Urinary bladder (tissue), 4 donors: ENCODE measurements around the gene SP5. TPM values are rescaled to one million over a fixed set of nuclear protein-coding genes. Genes with fewer than 3 reads are reported as not detected.

Experiments used
- DNase-seq: peaks from one replicate; pipeline ENCODE4 v3.0.0-alpha.2; 2015; ENCODE audit errors: extremely low spot score
- H3K27ac ChIP-seq: one replicate; pipeline ENCODE4 v1.5.1; 2013; ENCODE audit warnings: low read depth, mild to moderate bottlenecking, moderate library complexity
- H3K36me3 ChIP-seq: one replicate; pipeline ENCODE4 v1.6.1; 2013; ENCODE audit warnings: mild to moderate bottlenecking, moderate library complexity; ENCODE audit not compliant: insufficient read depth
- H3K4me1 ChIP-seq: one replicate; pipeline ENCODE4 v1.6.1; 2013; ENCODE audit warnings: mild to moderate bottlenecking, moderate library complexity; ENCODE audit not compliant: insufficient read depth
- H3K4me3 ChIP-seq: one replicate; pipeline ENCODE4 v1.5.1; 2013; ENCODE audit warnings: low read depth, low read length
- WGBS: extraction: QIAGEN DNeasy Blood & Tissue Kit; methylation state at CpG from one replicate; pipeline ENCODE4 v1.1.7; 2013; 5-methylcytosine and 5-hydroxymethylcytosine counted together
- polyA plus RNA-seq: library from polyadenylated mRNA; stranded (reverse); fragments of 200-250 nt; gene quantifications from one replicate; pipeline ENCODE4 v1.2.3, GENCODE V29; 2013
- small RNA-seq: library from RNA; depleted of rRNA; stranded (forward); fragments of <200 nt; gene quantifications from one replicate; pipeline ENCODE3, GENCODE V24; 2014
- total RNA-seq: library from RNA; depleted of rRNA; stranded (reverse); fragments of >200 nt; gene quantifications from one replicate; pipeline ENCODE4 v1.2.3, GENCODE V29; 2014
- donor health status: healthy with polysubstance abuse.
- donor health status: healthy.

The SP5 gene
- total and polyA plus RNA-seq, 2 donors: 0.42 to 2.8 TPM

GRCh38 chr2:170764880-170765261 lies 49.7 kb downstream of the SP5 start:
- H3K4me3 ChIP-seq: no peak overlapping the region
- H3K27ac ChIP-seq: no peak overlapping the region
- no peak for DNase-seq
- H3K4me1 ChIP-seq: no peaks in the 10 kb centered on the region
- H3K36me3 ChIP-seq: no peaks in the 10 kb centered on the region
- WGBS: 28% methylated on average over 2 of the region's 2 CpGs

DNA sequence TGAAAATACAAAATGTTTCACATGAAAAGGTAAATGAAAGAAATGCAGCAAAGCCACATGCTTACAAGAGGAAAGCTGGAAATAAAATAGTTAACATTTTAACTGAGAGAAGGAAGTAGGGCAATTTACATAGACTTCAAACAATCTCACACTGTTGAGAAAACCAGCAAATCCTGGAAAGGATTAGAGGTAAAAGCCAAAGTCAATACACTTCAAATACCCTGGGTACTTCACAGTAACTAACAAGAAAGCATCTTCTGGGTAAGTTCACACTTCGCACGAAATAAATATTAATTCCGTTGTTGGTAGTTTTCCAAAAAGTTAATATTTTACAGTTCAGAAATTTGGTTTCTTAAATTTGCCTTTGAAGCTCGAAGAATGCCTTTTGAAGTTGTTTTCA lies 51.6 kb downstream of the SP5 start:
- H3K4me1 ChIP-seq: no peaks in the 10 kb centered on the region
- no peak overlapping the region for H3K4me3 ChIP-seq
- WGBS: 32% methylated on average over 4 of the region's 4 CpGs
- no peaks in the 10 kb centered on the region for H3K36me3 ChIP-seq
- no peak overlapping the region for H3K27ac ChIP-seq
- no peak for DNase-seq

Small RNA genes lying within 50 kb of the gene (small RNA-seq; reads per million reads assigned to genes)
- not detected for gene RF02271

Other genes starting within 250 kb of the SP5 start
- gene ERICH2, start 55.0 kb downstream of the SP5 start, total RNA-seq: not detected
- 0.77 TPM for gene ERICH2, start 55.0 kb downstream of the SP5 start, polyA plus RNA-seq
- gene GAD1, start 101.5 kb downstream of the SP5 start, total RNA-seq: 0.85 TPM
- gene GAD1, start 101.5 kb downstream of the SP5 start, polyA plus RNA-seq: 0.43 TPM
- gene GORASP2, start 213.9 kb downstream of the SP5 start, total RNA-seq: 35.5 TPM
- 53.0 TPM for gene GORASP2, start 213.9 kb downstream of the SP5 start, polyA plus RNA-seq